ENCODE data around the gene DHRS1. TPM values are rescaled to one million over a fixed set of nuclear protein-coding genes. Genes with fewer than 3 reads are reported as not detected.

Gene DHRS1
- total and polyA plus RNA-seq, 9 of the 15 experiments (the other 6 are each of a cell fraction or from before 2014, with no cell fraction given): 7.3 to 33.6 (median 13.3) TPM

DNA sequence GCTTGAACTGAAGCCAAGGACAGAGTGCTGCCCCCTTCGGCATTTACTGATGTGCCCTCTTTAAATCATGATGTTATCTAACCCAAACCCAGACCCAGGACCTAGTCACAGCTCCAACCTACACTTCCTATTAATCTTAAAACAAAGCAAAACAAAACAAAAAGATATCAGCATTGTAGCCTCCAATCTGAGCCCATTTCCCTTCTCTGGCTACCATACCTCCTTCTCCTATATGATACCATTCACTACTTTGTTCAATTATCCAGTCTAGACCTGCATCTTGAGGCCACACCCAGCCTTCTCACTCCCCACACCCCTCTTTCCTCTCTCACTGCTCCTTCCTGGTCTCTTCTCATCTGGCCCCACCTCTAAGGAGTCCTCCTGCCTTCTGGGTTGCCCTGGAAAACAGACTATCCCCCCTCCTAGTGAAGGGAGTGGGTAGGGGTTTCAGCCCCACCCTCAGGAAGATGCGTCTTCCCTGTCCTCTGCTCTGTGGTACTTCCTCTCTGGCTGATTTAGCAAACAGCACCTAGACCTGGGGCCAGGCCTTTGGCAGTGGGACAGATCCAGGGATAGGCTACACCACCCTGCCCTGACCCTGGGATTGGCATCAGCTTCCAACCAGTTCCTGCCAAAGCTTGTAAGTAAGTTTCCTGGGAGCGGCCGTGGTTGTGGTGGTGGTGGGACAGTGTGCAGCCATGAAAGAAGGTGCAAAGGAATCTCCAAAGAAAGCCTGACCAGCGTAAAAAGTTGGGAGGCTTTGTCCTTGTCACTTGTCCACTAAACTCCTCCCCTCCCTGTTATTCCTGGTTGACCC lies 15.0 kb upstream of the DHRS1 start:
- Histone ChIP-seq H2AFZ (ENCODE audit: low read depth, low read length) (no peak overlapping the region), H3K9ac (ENCODE audit: insufficient read depth in 1 of 2, low read depth in 2 of 2, low read length in 2 of 2) (peak overlapping the region in 1 of 2 experiments; percentile 40; a peak in 1 of 4 replicates), H3K79me2 (ENCODE audit: control insufficient read depth, insufficient read depth, low read length) (no peaks in the 10 kb centered on the region), H3K36me3 (ENCODE audit: control insufficient read depth, insufficient read depth, low read length) (peaks cover 10% of the 10 kb centered on the region; the same call in 1 of the 3 replicates), H4K20me1 (replicated peaks; ENCODE audit: control insufficient read depth, insufficient read depth, low read length) (no peaks in the 10 kb centered on the region), H3K4me1 (replicated peaks in 1 of 2; ENCODE audit: control insufficient read depth in 2 of 2, insufficient read depth in 2 of 2, low read length in 2 of 2) (peaks cover 20 to 30% of the 10 kb centered on the region in 2 experiments), H3K4me2 (ENCODE audit: insufficient read depth, low read length) (no peak overlapping the region), H3K9me1 (ENCODE audit: control insufficient read depth, insufficient read depth, low read length) (no peaks in the 10 kb centered on the region), H3K27me3 (ENCODE audit: control insufficient read depth in 2 of 2, insufficient read depth in 2 of 2, low read length in 2 of 2) (no peaks in the 10 kb centered on the region), H3K4me3 (no peak overlapping the region), H3K27ac (ENCODE audit: extremely low read depth, low read depth, low read length) (no peak overlapping the region), H3K9me3 (replicated peaks; ENCODE audit: control insufficient read depth, insufficient read depth, low read depth, low read length) (no peaks in the 10 kb centered on the region)
- intact Hi-C loops (cut with micrococcal nuclease): no loop called here
- TSS peak; percentile 15 for BruUV-seq (replicated peaks)
- TF ChIP-seq TCF3 (CRISPR knock-in tag; IDR thresholded peaks at IDR 0.05) (no peak), FOXA3 (CRISPR knock-in tag; conservative IDR thresholded peaks at IDR 0.05 in 1 of 2, IDR thresholded peaks at IDR 0.05 in 1 of 2) (no peak), ZSCAN32 (CRISPR knock-in tag; IDR thresholded peaks at IDR 0.05) (no peak)
- ATAC-seq (no peak), FAIRE-seq (no peak), DNase-seq (ENCODE audit: extremely low read depth in 1 of 4, low spot score in 3 of 4) (no peak)
- WGBS (ENCODE audit: insufficient coverage, low coverage, missing lambda C conversion rate): 74% methylated on average over 4 of the region's 5 CpGs
- ChIA-PET POLR2A (interaction anchor here (0.7 kb wide), 1 partner anchor 10 kb away, joined by 5 read pairs; no protein-coding TSS in a partner anchor), CTCF (ENCODE audit: low intra/inter-chr PET ratio) (no interaction called here)
- in situ Hi-C loops (cut with MboI): no loop called here

DNA sequence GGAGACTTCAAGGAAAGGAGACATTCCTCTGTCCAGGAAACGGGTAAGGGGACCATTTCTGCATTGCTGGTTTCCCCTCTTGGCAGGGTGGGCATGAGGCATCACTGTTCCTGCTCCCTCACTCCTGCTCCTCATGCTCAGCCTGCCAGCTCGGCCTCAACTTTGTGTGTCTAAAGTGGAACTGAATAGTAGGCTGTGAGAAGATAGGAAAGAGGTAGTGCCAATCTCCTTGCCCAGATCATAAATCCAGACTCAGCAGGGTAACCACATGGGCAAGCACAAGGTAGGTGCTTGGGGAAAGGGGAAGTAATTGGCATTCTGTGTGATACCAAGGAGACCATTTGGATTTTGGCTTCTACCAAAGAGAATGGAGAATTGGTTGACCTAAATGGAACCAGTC lies 14.3 kb upstream of the DHRS1 start:
- CTCF ChIA-PET (ENCODE audit: low intra/inter-chr PET ratio): no interaction called here
- ATAC-seq (no peak), FAIRE-seq (no peak), DNase-seq (ENCODE audit: extremely low read depth in 1 of 4, low spot score in 3 of 4) (no peak)
- TF ChIP-seq, protein P1, sequence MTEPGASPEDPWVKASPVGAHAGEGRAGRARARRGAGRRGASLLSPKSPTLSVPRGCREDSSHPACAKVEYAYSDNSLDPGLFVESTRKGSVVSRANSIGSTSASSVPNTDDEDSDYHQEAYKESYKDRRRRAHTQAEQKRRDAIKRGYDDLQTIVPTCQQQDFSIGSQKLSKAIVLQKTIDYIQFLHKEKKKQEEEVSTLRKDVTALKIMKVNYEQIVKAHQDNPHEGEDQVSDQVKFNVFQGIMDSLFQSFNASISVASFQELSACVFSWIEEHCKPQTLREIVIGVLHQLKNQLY (CRISPR knock-in tag; conservative IDR thresholded peaks at IDR 0.05): no peak
- TF ChIP-seq TAF9B (IDR thresholded peaks at IDR 0.05; ENCODE audit: partially characterized antibody) (no peak), ZNF133 (CRISPR knock-in tag; IDR thresholded peaks at IDR 0.05) (no peak), POLR2H (tag; IDR thresholded peaks at IDR 0.05; ENCODE audit: low read depth) (no peak), NFIX (CRISPR knock-in tag; IDR thresholded peaks at IDR 0.05; ENCODE audit: low read depth) (no peak), ZNF146 (CRISPR knock-in tag; IDR thresholded peaks at IDR 0.05; ENCODE audit: unreplicated experiment) (no peak), NELFE (IDR thresholded peaks at IDR 0.05; ENCODE audit: insufficient read depth, insufficient read length) (no peak)
- TF ChIP-seq, protein P2, sequence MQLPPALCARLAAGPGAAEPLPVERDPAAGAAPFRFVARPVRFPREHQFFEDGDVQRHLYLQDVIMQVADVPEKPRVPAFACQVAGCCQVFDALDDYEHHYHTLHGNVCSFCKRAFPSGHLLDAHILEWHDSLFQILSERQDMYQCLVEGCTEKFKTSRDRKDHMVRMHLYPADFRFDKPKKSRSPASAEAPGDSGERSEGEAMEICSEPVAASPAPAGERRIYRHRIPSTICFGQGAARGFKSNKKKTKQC (CRISPR knock-in tag; IDR thresholded peaks at IDR 0.05): no peak
- intact Hi-C loops (cut with micrococcal nuclease): no loop called here
- Histone ChIP-seq H3K27me3 (ENCODE audit: control insufficient read depth in 2 of 2, insufficient read depth in 2 of 2, low read length in 2 of 2) (no peaks in the 10 kb centered on the region), H3K27ac (ENCODE audit: extremely low read depth, low read depth, low read length) (no peak overlapping the region), H4K20me1 (replicated peaks; ENCODE audit: control insufficient read depth, insufficient read depth, low read length) (no peaks in the 10 kb centered on the region), H3K9me1 (ENCODE audit: control insufficient read depth, insufficient read depth, low read length) (no peaks in the 10 kb centered on the region), H3K4me1 (replicated peaks in 1 of 2; ENCODE audit: control insufficient read depth in 2 of 2, insufficient read depth in 2 of 2, low read length in 2 of 2) (peaks cover 20 to 30% of the 10 kb centered on the region in 2 experiments), H3K9ac (ENCODE audit: insufficient read depth in 1 of 2, low read depth in 2 of 2, low read length in 2 of 2) (no peak overlapping the region; a peak in 1 of 4 replicates), H2AFZ (ENCODE audit: low read depth, low read length) (no peak overlapping the region), H3K4me2 (ENCODE audit: insufficient read depth, low read length) (no peak overlapping the region), H3K9me3 (replicated peaks; ENCODE audit: control insufficient read depth, insufficient read depth, low read depth, low read length) (no peaks in the 10 kb centered on the region), H3K4me3 (no peak overlapping the region), H3K79me2 (ENCODE audit: control insufficient read depth, insufficient read depth, low read length) (no peaks in the 10 kb centered on the region), H3K36me3 (ENCODE audit: control insufficient read depth, insufficient read depth, low read length) (peaks cover 14% of the 10 kb centered on the region; the same call in 1 of the 3 replicates)
- WGBS (ENCODE audit: insufficient coverage, low coverage, missing lambda C conversion rate): 72% methylated on average over 2 of the region's 2 CpGs
- POLR2A ChIA-PET: interaction anchor here (0.7 kb wide), 1 partner anchor 11 kb away, joined by 5 read pairs; no protein-coding TSS in a partner anchor
- BruUV-seq (replicated peaks): no TSS peak
- in situ Hi-C loops (cut with MboI): no loop called here

All from K562 (cell line).